Immature natural killer cell (primary cell): ENCODE results near the gene WDR5. TPM values are rescaled to one million over a fixed set of nuclear protein-coding genes. Genes with fewer than 3 reads are reported as not detected.

ENCODE experiments used
- DNase-seq, 3 donors: peaks; one replicate each; pipeline ENCODE4 v3.0.0; 2022; ENCODE audit warnings: mixed read lengths in 1 of 3
- H3K27ac Mint-ChIP-seq, 6 donors: one replicate each; pipeline ENCODE4 v1.8.0; 2020; ENCODE audit warnings: mixed read lengths in 6 of 6, mild to moderate bottlenecking in 5 of 6, inconsistent platforms in 4 of 6, moderate library complexity in 3 of 6
- H3K27me3 Mint-ChIP-seq, 3 donors: one replicate each; pipeline ENCODE4 v1.8.0; 2020 to 2021; ENCODE audit warnings: low read depth in 3 of 3, mild to moderate bottlenecking in 3 of 3, mixed read lengths in 3 of 3, moderate library complexity in 3 of 3, inconsistent platforms in 1 of 3
- H3K36me3 Mint-ChIP-seq, 3 donors: one replicate each; pipeline ENCODE4 v1.8.0; 2020; ENCODE audit warnings: mixed read lengths in 3 of 3, inconsistent platforms in 2 of 3, mild to moderate bottlenecking in 2 of 3
- H3K4me1 Mint-ChIP-seq, 2 donors: one replicate each; pipeline ENCODE4 v1.8.0; 2020; ENCODE audit warnings: inconsistent platforms in 2 of 2, mild to moderate bottlenecking in 2 of 2, mixed read lengths in 2 of 2, moderate library complexity in 1 of 2
- H3K4me3 Mint-ChIP-seq, 5 donors: one replicate each; pipeline ENCODE4 v1.8.0; 2020; ENCODE audit warnings: mild to moderate bottlenecking in 5 of 5, mixed read lengths in 5 of 5, inconsistent platforms in 3 of 5, moderate library complexity in 3 of 5
- H3K9me3 Mint-ChIP-seq, 6 donors: one replicate each; pipeline ENCODE4 v1.8.0; 2020; ENCODE audit warnings: mild to moderate bottlenecking in 6 of 6, mixed read lengths in 6 of 6, inconsistent platforms in 4 of 6, moderate library complexity in 3 of 6
- polyA plus RNA-seq, 3 donors: library from polyadenylated mRNA; unstranded; fragments of 300-500 nt; fragmentation: Illumina TruSeq; gene quantifications; one replicate each; pipeline ENCODE4 v1.2.3, GENCODE V29; 2021

The WDR5 gene
- polyA plus RNA-seq, 3 donors from 2014 or later: 11.2 to 15.1 (median 14.7) TPM

GRCh38 chr9:134187110-134187531, 51.2 kb downstream of the WDR5 start:
- Mint-ChIP-seq H3K4me3 (no peak overlapping the region), H3K9me3 (peaks cover 0 to 2% (median 0%) of the 10 kb centered on the region in 6 donors), H3K4me1 (peaks cover 19 to 26% of the 10 kb centered on the region in 2 donors), H3K27me3 (peaks cover 11 to 22% (median 17%) of the 10 kb centered on the region in 3 donors), H3K27ac (peak overlapping the region in 1 of 6 donors; percentile 18), H3K36me3 (no peaks in the 10 kb centered on the region)
- DNase-seq: no peak

GRCh38 chr9:134187891-134188385, 52.1 kb downstream of the WDR5 start:
- no peaks in the 10 kb centered on the region for H3K36me3 Mint-ChIP-seq
- DNase-seq: no peak
- no peak overlapping the region for H3K4me3 Mint-ChIP-seq
- H3K4me1 Mint-ChIP-seq: peaks cover 11 to 18% of the 10 kb centered on the region in 2 donors
- H3K27ac Mint-ChIP-seq: no peak overlapping the region
- H3K9me3 Mint-ChIP-seq: no peaks in the 10 kb centered on the region
- peaks cover 3 to 14% (median 9%) of the 10 kb centered on the region in 3 donors for H3K27me3 Mint-ChIP-seq

- peaks cover 3 to 14% (median 9%) of the 10 kb centered on the region in 3 donors for H3K27me3 Mint-ChIP-seq
- H3K9me3 Mint-ChIP-seq: no peaks in the 10 kb centered on the region
- no peak overlapping the region for H3K4me3 Mint-ChIP-seq
- H3K36me3 Mint-ChIP-seq: no peaks in the 10 kb centered on the region
- peaks cover 11 to 16% of the 10 kb centered on the region in 2 donors for H3K4me1 Mint-ChIP-seq
- no peak for DNase-seq
- no peak overlapping the region for H3K27ac Mint-ChIP-seq
Measured at GRCh38 chr9:134188386-134189144, 52.7 kb downstream of the WDR5 start.

GRCh38 chr9:134189145-134189469, 53.2 kb downstream of the WDR5 start:
- H3K4me3 Mint-ChIP-seq: no peak overlapping the region
- no peak for DNase-seq
- no peaks in the 10 kb centered on the region for H3K9me3 Mint-ChIP-seq
- no peak overlapping the region for H3K27ac Mint-ChIP-seq
- peaks cover 11 to 16% of the 10 kb centered on the region in 2 donors for H3K4me1 Mint-ChIP-seq
- H3K36me3 Mint-ChIP-seq: no peaks in the 10 kb centered on the region
- H3K27me3 Mint-ChIP-seq: peaks cover 3 to 14% (median 9%) of the 10 kb centered on the region in 3 donors

GRCh38 chr9:134189470-134190231, 53.8 kb downstream of the WDR5 start:
- H3K9me3 Mint-ChIP-seq: no peaks in the 10 kb centered on the region
- no peak for DNase-seq
- H3K27me3 Mint-ChIP-seq: peaks cover 3 to 14% (median 9%) of the 10 kb centered on the region in 3 donors
- no peaks in the 10 kb centered on the region for H3K36me3 Mint-ChIP-seq
- no peak overlapping the region for H3K4me3 Mint-ChIP-seq
- peaks cover 11 to 16% of the 10 kb centered on the region in 2 donors for H3K4me1 Mint-ChIP-seq
- no peak overlapping the region for H3K27ac Mint-ChIP-seq

GRCh38 chr9:134190232-134191121, 54.6 kb downstream of the WDR5 start:
- H3K4me1 Mint-ChIP-seq: peaks cover 13 to 17% of the 10 kb centered on the region in 2 donors
- H3K27ac Mint-ChIP-seq: no peak overlapping the region
- no peaks in the 10 kb centered on the region for H3K36me3 Mint-ChIP-seq
- H3K9me3 Mint-ChIP-seq: no peaks in the 10 kb centered on the region
- no peak for DNase-seq
- peaks cover 3 to 12% (median 7%) of the 10 kb centered on the region in 3 donors for H3K27me3 Mint-ChIP-seq
- no peak overlapping the region for H3K4me3 Mint-ChIP-seq

- no peaks in the 10 kb centered on the region for H3K36me3 Mint-ChIP-seq
- H3K27me3 Mint-ChIP-seq: peaks cover 0 to 3% (median 0%) of the 10 kb centered on the region in 3 donors
- no peak overlapping the region for H3K27ac Mint-ChIP-seq
- H3K4me1 Mint-ChIP-seq: peaks cover 5 to 9% of the 10 kb centered on the region in 2 donors
- H3K4me3 Mint-ChIP-seq: no peak overlapping the region
- no peaks in the 10 kb centered on the region for H3K9me3 Mint-ChIP-seq
- no peak for DNase-seq
Measured at GRCh38 chr9:134191455-134192209, 55.8 kb downstream of the WDR5 start.

GRCh38 chr9:134192311-134192950, 56.5 kb downstream of the WDR5 start:
- Mint-ChIP-seq H3K27ac (no peak overlapping the region), H3K9me3 (no peaks in the 10 kb centered on the region), H3K27me3 (peaks cover 0 to 2% (median 0%) of the 10 kb centered on the region in 3 donors), H3K4me1 (peaks cover 5 to 8% of the 10 kb centered on the region in 2 donors), H3K4me3 (no peak overlapping the region), H3K36me3 (no peaks in the 10 kb centered on the region)
- no peak for DNase-seq

- H3K4me1 Mint-ChIP-seq: peaks cover 5 to 8% of the 10 kb centered on the region in 2 donors
- no peak overlapping the region for H3K4me3 Mint-ChIP-seq
- H3K27me3 Mint-ChIP-seq: peaks cover 0 to 4% (median 2%) of the 10 kb centered on the region in 3 donors
- no peaks in the 10 kb centered on the region for H3K36me3 Mint-ChIP-seq
- no peak for DNase-seq
- no peak overlapping the region for H3K27ac Mint-ChIP-seq
- no peaks in the 10 kb centered on the region for H3K9me3 Mint-ChIP-seq
Measured at GRCh38 chr9:134192951-134193731, 57.3 kb downstream of the WDR5 start.

GRCh38 chr9:134193912-134194535, 58.1 kb downstream of the WDR5 start:
- H3K4me3 Mint-ChIP-seq: no peak overlapping the region
- peaks cover 0 to 6% (median 4%) of the 10 kb centered on the region in 3 donors for H3K27me3 Mint-ChIP-seq
- no peaks in the 10 kb centered on the region for H3K9me3 Mint-ChIP-seq
- H3K27ac Mint-ChIP-seq: no peak overlapping the region
- no peak for DNase-seq
- no peaks in the 10 kb centered on the region for H3K36me3 Mint-ChIP-seq
- peaks cover 5 to 8% of the 10 kb centered on the region in 2 donors for H3K4me1 Mint-ChIP-seq

GRCh38 chr9:134195558-134195957, 59.7 kb downstream of the WDR5 start:
- DNase-seq: no peak
- peaks cover 5 to 8% of the 10 kb centered on the region in 2 donors for H3K4me1 Mint-ChIP-seq
- peak overlapping the region in 5 of 6 donors; percentile 3 to 30 (median 25) for H3K27ac Mint-ChIP-seq
- no peaks in the 10 kb centered on the region for H3K36me3 Mint-ChIP-seq
- no peaks in the 10 kb centered on the region for H3K9me3 Mint-ChIP-seq
- peaks cover 0 to 4% (median 3%) of the 10 kb centered on the region in 3 donors for H3K27me3 Mint-ChIP-seq
- H3K4me3 Mint-ChIP-seq: peak overlapping the region in 4 of 5 donors; percentile 9 to 60 (median 28)
